ENCODE measurements around the gene ANKHD1. TPM values are rescaled to one million over a fixed set of nuclear protein-coding genes. Genes with fewer than 3 reads are reported as not detected.

Gene ANKHD1
- total RNA-seq, 1 experiment from 2014 or later = 113 TPM

GRCh38 chr5:140564196-140565023, 162.8 kb downstream of the ANKHD1 start, which contains the start of the genes APBB3 and SLC35A4:
Gene APBB3, minus strand, starts transcription at chr5:140564598. Its CDS starts 353 bp downstream, at chr5:140564245.
Gene SLC35A4, plus strand, starts transcription at chr5:140564828. Its CDS starts 2,342 bp downstream, at chr5:140567170.
- POLR2A ChIA-PET = interaction anchor here (0.9 to 4.4 kb wide), 4 partner anchors 16 to 163 kb away, joined by 3 to 29 read pairs (median 4); partner anchors contain the start of genes ANKHD1, DND1 and EIF4EBP3
- peak; percentile 87 for ATAC-seq
- peak within 1 kb of the TSS; percentile 88 for H3K4me3 Mint-ChIP-seq
- TF ChIP-seq MXD4 (CRISPR knock-in tag; IDR thresholded peaks at IDR 0.05; ENCODE audit: borderline replicate concordance) = no peak
- peak; percentile 85; the same call in 1 of the 2 replicates for TF ChIP-seq ZBTB21 (CRISPR knock-in tag; IDR thresholded peaks at IDR 0.05; ENCODE audit: borderline replicate concordance)
- TF ChIP-seq, protein P1, sequence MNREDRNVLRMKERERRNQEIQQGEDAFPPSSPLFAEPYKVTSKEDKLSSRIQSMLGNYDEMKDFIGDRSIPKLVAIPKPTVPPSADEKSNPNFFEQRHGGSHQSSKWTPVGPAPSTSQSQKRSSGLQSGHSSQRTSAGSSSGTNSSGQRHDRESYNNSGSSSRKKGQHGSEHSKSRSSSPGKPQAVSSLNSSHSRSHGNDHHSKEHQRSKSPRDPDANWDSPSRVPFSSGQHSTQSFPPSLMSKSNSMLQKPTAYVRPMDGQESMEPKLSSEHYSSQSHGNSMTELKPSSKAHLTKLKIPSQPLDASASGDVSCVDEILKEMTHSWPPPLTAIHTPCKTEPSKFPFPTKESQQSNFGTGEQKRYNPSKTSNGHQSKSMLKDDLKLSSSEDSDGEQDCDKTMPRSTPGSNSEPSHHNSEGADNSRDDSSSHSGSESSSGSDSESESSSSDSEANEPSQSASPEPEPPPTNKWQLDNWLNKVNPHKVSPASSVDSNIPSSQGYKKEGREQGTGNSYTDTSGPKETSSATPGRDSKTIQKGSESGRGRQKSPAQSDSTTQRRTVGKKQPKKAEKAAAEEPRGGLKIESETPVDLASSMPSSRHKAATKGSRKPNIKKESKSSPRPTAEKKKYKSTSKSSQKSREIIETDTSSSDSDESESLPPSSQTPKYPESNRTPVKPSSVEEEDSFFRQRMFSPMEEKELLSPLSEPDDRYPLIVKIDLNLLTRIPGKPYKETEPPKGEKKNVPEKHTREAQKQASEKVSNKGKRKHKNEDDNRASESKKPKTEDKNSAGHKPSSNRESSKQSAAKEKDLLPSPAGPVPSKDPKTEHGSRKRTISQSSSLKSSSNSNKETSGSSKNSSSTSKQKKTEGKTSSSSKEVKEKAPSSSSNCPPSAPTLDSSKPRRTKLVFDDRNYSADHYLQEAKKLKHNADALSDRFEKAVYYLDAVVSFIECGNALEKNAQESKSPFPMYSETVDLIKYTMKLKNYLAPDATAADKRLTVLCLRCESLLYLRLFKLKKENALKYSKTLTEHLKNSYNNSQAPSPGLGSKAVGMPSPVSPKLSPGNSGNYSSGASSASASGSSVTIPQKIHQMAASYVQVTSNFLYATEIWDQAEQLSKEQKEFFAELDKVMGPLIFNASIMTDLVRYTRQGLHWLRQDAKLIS (CRISPR knock-in tag; IDR thresholded peaks at IDR 0.05; ENCODE audit: borderline replicate concordance) = peak; percentile 81; the same call in 1 of the 2 replicates
- no peak for TF ChIP-seq FOXJ3 (CRISPR knock-in tag; IDR thresholded peaks at IDR 0.05; ENCODE audit: borderline replicate concordance)
- TF ChIP-seq IRF2 (CRISPR knock-in tag; IDR thresholded peaks at IDR 0.05; ENCODE audit: borderline replicate concordance, low read depth) = no peak
- peak; percentile 81; the same call in 1 of the 2 replicates for TF ChIP-seq CREB1 (CRISPR knock-in tag; IDR thresholded peaks at IDR 0.05)
- TF ChIP-seq, protein P2, sequence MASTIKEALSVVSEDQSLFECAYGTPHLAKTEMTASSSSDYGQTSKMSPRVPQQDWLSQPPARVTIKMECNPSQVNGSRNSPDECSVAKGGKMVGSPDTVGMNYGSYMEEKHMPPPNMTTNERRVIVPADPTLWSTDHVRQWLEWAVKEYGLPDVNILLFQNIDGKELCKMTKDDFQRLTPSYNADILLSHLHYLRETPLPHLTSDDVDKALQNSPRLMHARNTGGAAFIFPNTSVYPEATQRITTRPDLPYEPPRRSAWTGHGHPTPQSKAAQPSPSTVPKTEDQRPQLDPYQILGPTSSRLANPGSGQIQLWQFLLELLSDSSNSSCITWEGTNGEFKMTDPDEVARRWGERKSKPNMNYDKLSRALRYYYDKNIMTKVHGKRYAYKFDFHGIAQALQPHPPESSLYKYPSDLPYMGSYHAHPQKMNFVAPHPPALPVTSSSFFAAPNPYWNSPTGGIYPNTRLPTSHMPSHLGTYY (CRISPR knock-in tag; IDR thresholded peaks at IDR 0.05) = peak; percentile 28; the same call in 1 of the 2 replicates
- peak; percentile 94 for TF ChIP-seq TEAD1 (CRISPR knock-in tag; IDR thresholded peaks at IDR 0.05)
- TF ChIP-seq NR1H2 (CRISPR knock-in tag; IDR thresholded peaks at IDR 0.05) = no peak
- peak; percentile 71 for TF ChIP-seq FOXK1 (CRISPR knock-in tag; IDR thresholded peaks at IDR 0.05)
- TF ChIP-seq, protein P3, sequence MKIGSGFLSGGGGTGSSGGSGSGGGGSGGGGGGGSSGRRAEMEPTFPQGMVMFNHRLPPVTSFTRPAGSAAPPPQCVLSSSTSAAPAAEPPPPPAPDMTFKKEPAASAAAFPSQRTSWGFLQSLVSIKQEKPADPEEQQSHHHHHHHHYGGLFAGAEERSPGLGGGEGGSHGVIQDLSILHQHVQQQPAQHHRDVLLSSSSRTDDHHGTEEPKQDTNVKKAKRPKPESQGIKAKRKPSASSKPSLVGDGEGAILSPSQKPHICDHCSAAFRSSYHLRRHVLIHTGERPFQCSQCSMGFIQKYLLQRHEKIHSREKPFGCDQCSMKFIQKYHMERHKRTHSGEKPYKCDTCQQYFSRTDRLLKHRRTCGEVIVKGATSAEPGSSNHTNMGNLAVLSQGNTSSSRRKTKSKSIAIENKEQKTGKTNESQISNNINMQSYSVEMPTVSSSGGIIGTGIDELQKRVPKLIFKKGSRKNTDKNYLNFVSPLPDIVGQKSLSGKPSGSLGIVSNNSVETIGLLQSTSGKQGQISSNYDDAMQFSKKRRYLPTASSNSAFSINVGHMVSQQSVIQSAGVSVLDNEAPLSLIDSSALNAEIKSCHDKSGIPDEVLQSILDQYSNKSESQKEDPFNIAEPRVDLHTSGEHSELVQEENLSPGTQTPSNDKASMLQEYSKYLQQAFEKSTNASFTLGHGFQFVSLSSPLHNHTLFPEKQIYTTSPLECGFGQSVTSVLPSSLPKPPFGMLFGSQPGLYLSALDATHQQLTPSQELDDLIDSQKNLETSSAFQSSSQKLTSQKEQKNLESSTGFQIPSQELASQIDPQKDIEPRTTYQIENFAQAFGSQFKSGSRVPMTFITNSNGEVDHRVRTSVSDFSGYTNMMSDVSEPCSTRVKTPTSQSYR (CRISPR knock-in tag; IDR thresholded peaks at IDR 0.05) = peak; percentile 75
- TF ChIP-seq E2F1 (CRISPR knock-in tag; IDR thresholded peaks at IDR 0.05) = no peak
- TF ChIP-seq, protein P4, sequence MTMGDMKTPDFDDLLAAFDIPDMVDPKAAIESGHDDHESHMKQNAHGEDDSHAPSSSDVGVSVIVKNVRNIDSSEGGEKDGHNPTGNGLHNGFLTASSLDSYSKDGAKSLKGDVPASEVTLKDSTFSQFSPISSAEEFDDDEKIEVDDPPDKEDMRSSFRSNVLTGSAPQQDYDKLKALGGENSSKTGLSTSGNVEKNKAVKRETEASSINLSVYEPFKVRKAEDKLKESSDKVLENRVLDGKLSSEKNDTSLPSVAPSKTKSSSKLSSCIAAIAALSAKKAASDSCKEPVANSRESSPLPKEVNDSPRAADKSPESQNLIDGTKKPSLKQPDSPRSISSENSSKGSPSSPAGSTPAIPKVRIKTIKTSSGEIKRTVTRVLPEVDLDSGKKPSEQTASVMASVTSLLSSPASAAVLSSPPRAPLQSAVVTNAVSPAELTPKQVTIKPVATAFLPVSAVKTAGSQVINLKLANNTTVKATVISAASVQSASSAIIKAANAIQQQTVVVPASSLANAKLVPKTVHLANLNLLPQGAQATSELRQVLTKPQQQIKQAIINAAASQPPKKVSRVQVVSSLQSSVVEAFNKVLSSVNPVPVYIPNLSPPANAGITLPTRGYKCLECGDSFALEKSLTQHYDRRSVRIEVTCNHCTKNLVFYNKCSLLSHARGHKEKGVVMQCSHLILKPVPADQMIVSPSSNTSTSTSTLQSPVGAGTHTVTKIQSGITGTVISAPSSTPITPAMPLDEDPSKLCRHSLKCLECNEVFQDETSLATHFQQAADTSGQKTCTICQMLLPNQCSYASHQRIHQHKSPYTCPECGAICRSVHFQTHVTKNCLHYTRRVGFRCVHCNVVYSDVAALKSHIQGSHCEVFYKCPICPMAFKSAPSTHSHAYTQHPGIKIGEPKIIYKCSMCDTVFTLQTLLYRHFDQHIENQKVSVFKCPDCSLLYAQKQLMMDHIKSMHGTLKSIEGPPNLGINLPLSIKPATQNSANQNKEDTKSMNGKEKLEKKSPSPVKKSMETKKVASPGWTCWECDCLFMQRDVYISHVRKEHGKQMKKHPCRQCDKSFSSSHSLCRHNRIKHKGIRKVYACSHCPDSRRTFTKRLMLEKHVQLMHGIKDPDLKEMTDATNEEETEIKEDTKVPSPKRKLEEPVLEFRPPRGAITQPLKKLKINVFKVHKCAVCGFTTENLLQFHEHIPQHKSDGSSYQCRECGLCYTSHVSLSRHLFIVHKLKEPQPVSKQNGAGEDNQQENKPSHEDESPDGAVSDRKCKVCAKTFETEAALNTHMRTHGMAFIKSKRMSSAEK (CRISPR knock-in tag; IDR thresholded peaks at IDR 0.05; ENCODE audit: borderline replicate concordance) = no peak
- TF ChIP-seq PREB (CRISPR knock-in tag; IDR thresholded peaks at IDR 0.05; ENCODE audit: borderline replicate concordance) = peak; percentile 18; the same call in 1 of the 2 replicates
- TF ChIP-seq, protein P5, sequence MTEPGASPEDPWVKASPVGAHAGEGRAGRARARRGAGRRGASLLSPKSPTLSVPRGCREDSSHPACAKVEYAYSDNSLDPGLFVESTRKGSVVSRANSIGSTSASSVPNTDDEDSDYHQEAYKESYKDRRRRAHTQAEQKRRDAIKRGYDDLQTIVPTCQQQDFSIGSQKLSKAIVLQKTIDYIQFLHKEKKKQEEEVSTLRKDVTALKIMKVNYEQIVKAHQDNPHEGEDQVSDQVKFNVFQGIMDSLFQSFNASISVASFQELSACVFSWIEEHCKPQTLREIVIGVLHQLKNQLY (CRISPR knock-in tag; IDR thresholded peaks at IDR 0.05) = no peak
- TF ChIP-seq FOXP4 (CRISPR knock-in tag; IDR thresholded peaks at IDR 0.05) = no peak; the same call in 1 of the 2 replicates
- 0 out of 2 replicates have a peak, but pooled peaks have one; percentile 28 for TF ChIP-seq ZNF671 (CRISPR knock-in tag; IDR thresholded peaks at IDR 0.05)

More at GRCh38 chr5:140564196-140565023, 162.8 kb downstream of the ANKHD1 start, which contains the start of the genes APBB3 and SLC35A4:
- Mint-ChIP-seq H3K36me3 (peaks cover 20% of the 10 kb centered on the region), H3K27me3 (ENCODE audit: low read depth) (peaks cover 3% of the 10 kb centered on the region; the same call in 1 of the 2 replicates), H3K27ac (peak within 1 kb of the TSS; percentile 73), H3K9me3 (no peaks in the 10 kb centered on the region), H3K4me1 (peaks cover 19% of the 10 kb centered on the region)
- CTCF ChIA-PET = interaction anchor here (0.5 to 1.5 kb wide), 8 partner anchors 16 to 325 kb away, joined by 3 to 12 read pairs (median 4); partner anchors contain the start of genes EIF4EBP3, HARS1 and HARS2
- DNase-seq (ENCODE audit: low spot score) = peak; percentile 90
